H1 (cell line): Measurements from ENCODE around the gene ZACN. TPM values are rescaled to one million over a fixed set of nuclear protein-coding genes. Genes with fewer than 3 reads are reported as not detected.

ENCODE experiments used
- CTCF ChIA-PET: fragments of 300-600 bp; sonication (Branson Sonifier 250); formaldehyde crosslinking; loops from one replicate; lab custom pipeline; 2021; ENCODE audit not compliant: partially characterized antibody; lab: Charles Lee
- POLR2A ChIA-PET: fragments of 300-600 bp; sonication (Branson Sonifier 250); formaldehyde crosslinking; loops from one replicate; lab custom pipeline; 2021; ENCODE audit warnings: inconsistent platforms; ENCODE audit not compliant: partially characterized antibody; lab: Charles Lee
- DNase-seq, 2 experiments: peaks; one replicate each; pipeline versions ENCODE4 v3.0.0 to v3.0.0-alpha.2; 2010 to 2022; ENCODE audit warnings: low spot score in 2 of 2, low read depth in 1 of 2, mixed read lengths in 1 of 2
- FAIRE-seq: peaks from 2 replicates; lab custom pipeline; 2011; peaks lifted over from hg19 to GRCh38; lab: Jason Lieb, UNC
- H2AFZ ChIP-seq: 2 replicates; pipeline ENCODE4 v1.8.1; 2012; ENCODE audit warnings: low read length, inconsistent platforms
- H2AK5ac ChIP-seq: 2 replicates; pipeline ENCODE4 v1.6.1; 2013; ENCODE audit warnings: low read depth, low read length
- H2BK120ac ChIP-seq: replicated peaks from 2 replicates; pipeline ENCODE3; 2013; ENCODE audit warnings: low read depth, low read length, inconsistent platforms
- H2BK12ac ChIP-seq: 2 replicates; pipeline ENCODE4 v1.6.1; 2013; ENCODE audit warnings: low read depth, low read length
- H2BK15ac ChIP-seq: 2 replicates; pipeline ENCODE4 v1.6.1; 2013; ENCODE audit warnings: low read length
- H2BK20ac ChIP-seq: 2 replicates; pipeline ENCODE4 v1.6.1; 2013; ENCODE audit warnings: low read length
- H2BK5ac ChIP-seq: 2 replicates; pipeline ENCODE4 v1.6.1; 2013; ENCODE audit warnings: low read depth, low read length
- H3K14ac ChIP-seq: 2 replicates; pipeline ENCODE4 v1.6.1; 2013; ENCODE audit warnings: inconsistent platforms; ENCODE audit not compliant: insufficient read length
- H3K18ac ChIP-seq: 2 replicates; pipeline ENCODE4 v1.6.1; 2013; ENCODE audit warnings: low read length; ENCODE audit errors: extremely low read depth
- H3K23ac ChIP-seq: 2 replicates; pipeline ENCODE4 v1.6.1; 2013; ENCODE audit warnings: inconsistent platforms; ENCODE audit not compliant: insufficient read length
- H3K23me2 ChIP-seq: 2 replicates; pipeline ENCODE4 v1.6.1; 2013; ENCODE audit warnings: low read depth, low read length
- H3K27ac ChIP-seq: 2 replicates; pipeline ENCODE4 v1.6.1; 2011; ENCODE audit warnings: low read depth, low read length, inconsistent platforms
- H3K27me3 ChIP-seq, 4 experiments: replicated peaks in 1 of 4; 1 replicate in 1 of 4; 2 replicates in 3 of 4; pipeline versions ENCODE4 v1.6.1 to v1.8.1; 2011 to 2013; ENCODE audit warnings: low read length in 3 of 4, mild to moderate bottlenecking in 3 of 4, inconsistent platforms in 2 of 4, mixed read lengths in 2 of 4, moderate library complexity in 1 of 4; ENCODE audit not compliant: control insufficient read depth in 3 of 4, insufficient read depth in 3 of 4; ENCODE audit errors: extremely low read depth in 1 of 4
- H3K36me3 ChIP-seq, 4 experiments: 2 replicates each; pipeline versions ENCODE4 v1.6.1 to v1.8.1; 2011 to 2013; ENCODE audit warnings: mild to moderate bottlenecking in 4 of 4, low read length in 3 of 4, moderate library complexity in 2 of 4, control low read depth in 1 of 4, inconsistent platforms in 1 of 4; ENCODE audit not compliant: insufficient read depth in 4 of 4, control insufficient read depth in 2 of 4
- H3K4ac ChIP-seq: replicated peaks from 2 replicates; pipeline ENCODE3; 2013; ENCODE audit warnings: low read length, low read depth, mixed read lengths, inconsistent platforms; ENCODE audit not compliant: insufficient read length
- H3K4me1 ChIP-seq, 4 experiments: replicated peaks in 1 of 4; 1 replicate in 1 of 4; 2 replicates in 3 of 4; pipeline versions ENCODE4 v1.6.1 to v1.8.1; 2011 to 2013; ENCODE audit warnings: low read length in 3 of 4, inconsistent platforms in 2 of 4, mixed read lengths in 1 of 4; ENCODE audit not compliant: insufficient read depth in 4 of 4, control insufficient read depth in 3 of 4
- H3K4me2 ChIP-seq, 2 experiments: 2 replicates each; pipeline versions ENCODE4 v1.6.1 to v1.8.1; 2011 to 2013; ENCODE audit warnings: low read depth in 2 of 2, low read length in 2 of 2, control low read depth in 1 of 2, inconsistent platforms in 1 of 2, mild to moderate bottlenecking in 1 of 2; ENCODE audit not compliant: insufficient read depth in 1 of 2
- H3K4me3 ChIP-seq, 4 experiments: fragments of 200-600, 300-600 bp in 1 of 4; sonication (generic), shearing (Covaris generic), sonication (Bioruptor Twin) in 1 of 4; 2 replicates each; pipeline versions ENCODE4 v1.5.1 to v1.8.1; 2011 to 2016; ENCODE audit warnings: low read length in 4 of 4, low read depth in 3 of 4, control low read depth in 2 of 4, inconsistent platforms in 2 of 4, mild to moderate bottlenecking in 2 of 4, mixed read lengths in 1 of 4, moderate library complexity in 1 of 4; ENCODE audit not compliant: insufficient read depth in 2 of 4; ENCODE audit errors: extremely low read depth in 1 of 4
- H3K56ac ChIP-seq: replicated peaks from 2 replicates; pipeline ENCODE3; 2013; ENCODE audit warnings: low read depth, mild to moderate bottlenecking, mixed read lengths, low read length, inconsistent platforms; ENCODE audit not compliant: insufficient read length
- H3K79me1 ChIP-seq: 2 replicates; pipeline ENCODE4 v1.6.1; 2013; ENCODE audit warnings: low read depth, low read length, control low read depth
- H3K79me2 ChIP-seq, 2 experiments: 2 replicates each; pipeline versions ENCODE4 v1.6.1 to v1.8.1; 2012 to 2013; ENCODE audit warnings: low read length in 2 of 2, mild to moderate bottlenecking in 2 of 2, inconsistent platforms in 1 of 2; ENCODE audit not compliant: insufficient read depth in 2 of 2, control insufficient read depth in 1 of 2
- H3K9ac ChIP-seq, 4 experiments: replicated peaks in 1 of 4; 1 replicate in 1 of 4; 2 replicates in 3 of 4; pipeline versions ENCODE4 v1.6.1 to v1.8.1; 2011 to 2013; ENCODE audit warnings: low read depth in 3 of 4, low read length in 3 of 4, control low read depth in 2 of 4, mild to moderate bottlenecking in 2 of 4, moderate library complexity in 2 of 4, inconsistent platforms in 1 of 4; ENCODE audit errors: extremely low read depth in 1 of 4
- H3K9me3 ChIP-seq, 2 experiments: 2 replicates each; pipeline versions ENCODE4 v1.6.1 to v1.8.1; 2012 to 2013; ENCODE audit warnings: mild to moderate bottlenecking in 2 of 2, moderate library complexity in 2 of 2, control low read depth in 1 of 2, inconsistent platforms in 1 of 2, low read depth in 1 of 2, low read length in 1 of 2, mixed read lengths in 1 of 2; ENCODE audit not compliant: insufficient read depth in 2 of 2
- H4K20me1 ChIP-seq, 2 experiments: replicated peaks in 1 of 2; 2 replicates each; pipeline versions ENCODE3 to v1.8.1; 2011 to 2013; ENCODE audit warnings: inconsistent platforms in 2 of 2, low read length in 2 of 2, mild to moderate bottlenecking in 1 of 2; ENCODE audit not compliant: insufficient read depth in 2 of 2, control insufficient read depth in 1 of 2
- H4K5ac ChIP-seq: 2 replicates; pipeline ENCODE4 v1.6.1; 2013; ENCODE audit warnings: low read length, low read depth, mixed read lengths, inconsistent platforms; ENCODE audit not compliant: insufficient read length
- H4K8ac ChIP-seq: 2 replicates; pipeline ENCODE4 v1.8.0; 2013; ENCODE audit warnings: mild to moderate bottlenecking, moderate library complexity, low read length, inconsistent platforms; ENCODE audit not compliant: insufficient read depth; ENCODE audit errors: extremely low read depth
- H4K91ac ChIP-seq: replicated peaks from 2 replicates; pipeline ENCODE3; 2013; ENCODE audit warnings: low read length, mixed read lengths, inconsistent platforms; ENCODE audit not compliant: insufficient read length
- WGBS, 2 experiments: shearing (Covaris generic) in 1 of 2; methylation state at CpG; one replicate each; pipeline versions ENCODE4 v1.1.6 to v1.1.7; 2013 to 2015; ENCODE audit warnings: low lambda C conversion rate in 2 of 2, mixed read lengths in 2 of 2, inconsistent platforms in 1 of 2, low coverage in 1 of 2, missing lambda C conversion rate in 1 of 2; ENCODE audit not compliant: insufficient replicate concordance in 2 of 2, insufficient coverage in 1 of 2, insufficient read length in 1 of 2; ENCODE audit errors: extremely low coverage in 1 of 2, missing lambda C conversion rate in 1 of 2; 5-methylcytosine and 5-hydroxymethylcytosine counted together
- polyA plus RNA-seq, 7 experiments: library from polyadenylated mRNA; depleted of rRNA in 3 of 7; stranded (reverse) in 5 of 7; unstranded in 2 of 7; fragments of >200 nt in 5 of 7; fragments of 200-250 nt in 2 of 7; gene quantifications; 1 replicate in 5 of 7; 2 replicates in 1 of 7; 4 replicates in 1 of 7; pipeline versions ENCODE4 v1.2.1 to v1.2.3, GENCODE V29; 2011 to 2013; ENCODE audit warnings: missing spikeins in 2 of 7, mixed read lengths in 2 of 7
- total RNA-seq: library from RNA; stranded (reverse); fragmentation: NEBNext Ultra II Directional; extraction: Animal tissue kit (Norgen Biotek cat#: 25700); gene quantifications from 2 replicates; pipeline ENCODE4 v1.2.1, GENCODE V29; 2021

The ZACN gene
- total and polyA plus RNA-seq, 2 of the 8 experiments (the other 6 are each of a cell fraction or from before 2014, with no cell fraction given), result 0.26 TPM; not detected in 1

GRCh38 chr17:76065775-76066174 lies 13.2 kb upstream of the ZACN start:
- Histone ChIP-seq H3K36me3 (peaks cover 33 to 56% (median 47%) of the 10 kb centered on the region in 4 experiments), H2AK5ac (no peak overlapping the region), H3K4me1 (0 out of 7 replicates have a peak, but pooled peaks cover 0 to 2% (median 0%) of the 10 kb centered on the region in 4 experiments), H3K4ac (no peak overlapping the region), H3K9ac (no peak overlapping the region), H3K4me3 (no peak overlapping the region), H2AFZ (no peak overlapping the region), H4K5ac (no peak overlapping the region), H3K4me2 (no peak overlapping the region), H3K79me1 (no peaks in the 10 kb centered on the region), H2BK120ac (no peak overlapping the region), H3K14ac (no peak overlapping the region), H3K23ac (no peak overlapping the region), H3K27ac (no peak overlapping the region), H3K27me3 (no peaks in the 10 kb centered on the region), H3K56ac (no peak overlapping the region), H4K20me1 (peaks cover 0 to 2% of the 10 kb centered on the region in 2 experiments), H4K8ac (no peak overlapping the region), H2BK20ac (no peak overlapping the region), H4K91ac (no peak overlapping the region), H3K79me2 (peaks cover 0 to 13% of the 10 kb centered on the region in 2 experiments), H2BK15ac (no peak overlapping the region), H2BK5ac (no peak overlapping the region), H3K23me2 (no peaks in the 10 kb centered on the region), H2BK12ac (no peak overlapping the region), H3K18ac (no peak overlapping the region), H3K9me3 (no peaks in the 10 kb centered on the region)
- no peak for DNase-seq
- FAIRE-seq, result no peak
- 94% methylated on average over 4 of the region's 4 CpGs; no CpG with 5 or more reads in 1 of the 2 experiments for WGBS, 2 experiments
- ChIA-PET POLR2A (interaction anchor here (0.8 kb wide), 1 partner anchor 17 kb away, joined by 4 read pairs; no protein-coding TSS in a partner anchor), CTCF (interaction anchor here (0.6 to 2.4 kb wide), 3 partner anchors 51 to 187 kb away, joined by 3 to 14 read pairs (median 3); no protein-coding TSS in a partner anchor)
